Muscle of back (tissue), 11 donors: ENCODE results near the gene RNASEH2C. TPM values are rescaled to one million over a fixed set of nuclear protein-coding genes. Genes with fewer than 3 reads are reported as not detected.
A peak's percentile ranks its signal among the peaks of the same experiment; 100 is the strongest.
"Not testable (repeated sequence)": the region's sequence is repeated elsewhere in the genome, so short reads cannot be mapped to it uniquely, and the experiment has no call there.

Experiments
- DNase-seq, 3 donors: peaks; one replicate each; pipeline versions ENCODE4 v3.0.0 to v3.0.0-alpha.2; 2013
- polyA plus RNA-seq, 10 donors: library from polyadenylated mRNA; unstranded; fragments of 120-200 nt; gene quantifications; one replicate each; pipeline ENCODE4 v1.2.1, GENCODE V29; 2013; ENCODE audit not compliant: insufficient read length in 10 of 10

The RNASEH2C gene
- polyA plus RNA-seq, 10 donors = 20.0 to 30.6 (median 25.3) TPM

GRCh38 chr11:65718964-65719492 lies 1.6 kb downstream of the RNASEH2C start:
- DNase-seq = no peak

- no peak for DNase-seq
Observed at GRCh38 chr11:65718531-65718930, 2.1 kb downstream of the RNASEH2C start.

GRCh38 chr11:65717906-65718305 lies 2.7 kb downstream of the RNASEH2C start:
- DNase-seq = no peak

GRCh38 chr11:65716774-65717405 lies 3.7 kb downstream of the RNASEH2C start:
- no peak for DNase-seq

- DNase-seq = no peak
Observed at GRCh38 chr11:65716302-65716701, 4.3 kb downstream of the RNASEH2C start.

- no peak for DNase-seq
Observed at GRCh38 chr11:65714433-65714832, 6.2 kb downstream of the RNASEH2C start.

- DNase-seq = no peak
Observed at GRCh38 chr11:65713212-65713969, 7.2 kb downstream of the RNASEH2C start.

- no peak for DNase-seq
Observed at GRCh38 chr11:65712633-65713076, 7.9 kb downstream of the RNASEH2C start.

- DNase-seq = peak; percentile 98 to 100 (median 98)
Observed at GRCh38 chr11:65711785-65712632, 8.6 kb downstream of the RNASEH2C start, which contains the start of gene KAT5. Gene KAT5 (plus strand): TSS chr11:65712252. CDS start chr11:65712268, 16 bp downstream.

GRCh38 chr11:65710421-65710820 lies 10.2 kb downstream of the RNASEH2C start:
- DNase-seq = no peak

GRCh38 chr11:65709661-65710060 lies 10.9 kb downstream of the RNASEH2C start:
- no peak for DNase-seq

- DNase-seq = no peak
Observed at GRCh38 chr11:65708451-65708850, 12.1 kb downstream of the RNASEH2C start.

GRCh38 chr11:65707002-65707401 lies 13.6 kb downstream of the RNASEH2C start:
- DNase-seq = not testable (repeated sequence)

- peak in 2 of 3 donors; percentile 61 to 83 for DNase-seq
Observed at GRCh38 chr11:65706303-65706763, 14.3 kb downstream of the RNASEH2C start.

- no peak for DNase-seq
Observed at GRCh38 chr11:65703846-65704245, 16.8 kb downstream of the RNASEH2C start.

GRCh38 chr11:65701686-65702085 lies 18.9 kb downstream of the RNASEH2C start:
- no peak for DNase-seq

GRCh38 chr11:65700399-65700798 lies 20.2 kb downstream of the RNASEH2C start:
- DNase-seq = no peak

GRCh38 chr11:65699306-65699705 lies 21.3 kb downstream of the RNASEH2C start:
- no peak for DNase-seq

GRCh38 chr11:65698205-65698604 lies 22.4 kb downstream of the RNASEH2C start:
- DNase-seq = no peak

GRCh38 chr11:65696802-65697552 lies 23.6 kb downstream of the RNASEH2C start:
- no peak for DNase-seq
